Smooth muscle cell (in vitro differentiated cells): ENCODE results near the gene MBTPS2. TPM values are rescaled to one million over a fixed set of nuclear protein-coding genes. Genes with fewer than 3 reads are reported as not detected.
"Not testable (repeated sequence)": the region's sequence is repeated elsewhere in the genome, so short reads cannot be mapped to it uniquely, and the experiment has no call there.

Source experiments
- DNase-seq: peaks from one replicate; lab custom pipeline; 2025; ENCODE audit not compliant: unreplicated experiment; lab: John Stamatoyannopoulos, UW
- H2AFZ ChIP-seq: fragments of 200-600 bp; sonication (generic); 2 replicates; pipeline ENCODE4 v1.6.0; 2016; ENCODE audit warnings: antibody characterized with exemption, low read depth, mild to moderate bottlenecking
- H3F3A ChIP-seq: fragments of 200-600 bp; sonication (generic); 2 replicates; pipeline ENCODE4 v1.6.0; 2017; ENCODE audit warnings: antibody characterized with exemption, low read depth
- H3K27ac ChIP-seq: fragments of 200-600 bp; sonication (generic); 2 replicates; pipeline ENCODE4 v1.5.1; 2016; ENCODE audit warnings: low read depth, mild to moderate bottlenecking
- H3K27me3 ChIP-seq: fragments of 200-600 bp; sonication (generic); 2 replicates; pipeline ENCODE4 v1.6.1; 2016; ENCODE audit warnings: low read depth, mild to moderate bottlenecking
- H3K36me3 ChIP-seq: fragments of 200-600 bp; sonication (generic); 2 replicates; pipeline ENCODE4 v1.5.1; 2016; ENCODE audit warnings: low read depth
- H3K4me1 ChIP-seq: fragments of 200-600 bp; sonication (generic); 2 replicates; pipeline ENCODE4 v1.5.1; 2016; ENCODE audit warnings: low read depth
- H3K4me2 ChIP-seq: fragments of 200-600 bp; sonication (generic); 2 replicates; pipeline ENCODE4 v1.6.0; 2016; ENCODE audit warnings: mild to moderate bottlenecking
- H3K4me3 ChIP-seq: fragments of 200-600 bp; sonication (generic); 2 replicates; pipeline ENCODE4 v1.5.1; 2016; ENCODE audit warnings: mild to moderate bottlenecking
- H3K79me2 ChIP-seq: fragments of 200-600 bp; sonication (generic); 2 replicates; pipeline ENCODE4 v1.6.0; 2016; ENCODE audit warnings: low read depth, mild to moderate bottlenecking
- H3K9ac ChIP-seq: fragments of 200-600 bp; sonication (generic); 2 replicates; pipeline ENCODE4 v1.6.0; 2016; ENCODE audit warnings: low read depth
- H3K9me3 ChIP-seq: fragments of 200-600 bp; sonication (generic); replicated peaks from 2 replicates; pipeline ENCODE4 v1.5.1; 2016; ENCODE audit warnings: low read depth
- H4K20me1 ChIP-seq: fragments of 200-600 bp; sonication (generic); 2 replicates; pipeline ENCODE4 v1.6.0; 2016; ENCODE audit warnings: low read depth
- WGBS: methylation state at CpG from one replicate; pipeline ENCODE4 v1.1.7; 2016; ENCODE audit warnings: low lambda C conversion rate; 5-methylcytosine and 5-hydroxymethylcytosine counted together
- polyA plus RNA-seq: library from polyadenylated mRNA; unstranded; fragments of >200 nt; fragmentation: Nextera tagmentation; extraction: Ambion mirVana; gene quantifications from 2 replicates; pipeline ENCODE4 v1.2.1, GENCODE V29; 2016
- total RNA-seq: library from RNA; depleted of rRNA; stranded (reverse); fragments of >200 nt; gene quantifications from 2 replicates; pipeline ENCODE4 v1.2.3, GENCODE V29; 2014
- TF ChIP-seq, protein P1 (sequence below): fragments of 200-600 bp; sonication (generic); IDR thresholded peaks from 2 replicates; pipeline ENCODE4 v1.5.1; 2017; ENCODE audit warnings: borderline replicate concordance, mild to moderate bottlenecking, antibody characterized with exemption; ENCODE audit not compliant: insufficient read depth, poor library complexity, severe bottlenecking

Gene MBTPS2
- total and polyA plus RNA-seq, 2 experiments from 2014 or later, result 14.1 to 16.6 TPM

DNA sequence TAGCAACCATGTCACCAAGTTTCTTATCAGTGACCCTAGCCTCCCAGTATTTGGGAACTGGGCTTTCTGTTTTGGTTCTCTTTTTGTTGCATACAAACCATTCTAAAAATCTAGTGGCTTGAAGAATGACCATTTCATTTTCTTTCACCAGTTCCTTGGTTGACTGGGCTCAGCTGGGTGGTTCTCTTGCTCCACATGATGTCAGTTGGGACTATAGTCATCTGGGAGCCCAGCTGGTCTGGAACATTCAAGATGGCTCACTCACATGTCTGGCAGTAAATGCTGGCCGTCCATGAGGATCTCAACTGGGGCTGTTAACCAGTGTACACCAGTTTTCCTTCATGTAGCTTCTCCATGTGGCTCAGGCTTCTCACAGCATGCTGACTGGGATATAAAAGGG lies 27.6 kb upstream of the MBTPS2 start:
- no peak overlapping the region for H3K4me3 ChIP-seq
- H2AFZ ChIP-seq, result no peak overlapping the region
- no peak overlapping the region for H3K9ac ChIP-seq
- no peak overlapping the region for H3K27ac ChIP-seq
- no peaks in the 10 kb centered on the region for H3K36me3 ChIP-seq
- no peaks in the 10 kb centered on the region for H3K4me1 ChIP-seq
- 54% methylated on average over 1 of the region's 1 CpG for WGBS
- no peaks in the 10 kb centered on the region for H3K27me3 ChIP-seq
- no peaks in the 10 kb centered on the region for H3K79me2 ChIP-seq
- TF ChIP-seq, protein P1, sequence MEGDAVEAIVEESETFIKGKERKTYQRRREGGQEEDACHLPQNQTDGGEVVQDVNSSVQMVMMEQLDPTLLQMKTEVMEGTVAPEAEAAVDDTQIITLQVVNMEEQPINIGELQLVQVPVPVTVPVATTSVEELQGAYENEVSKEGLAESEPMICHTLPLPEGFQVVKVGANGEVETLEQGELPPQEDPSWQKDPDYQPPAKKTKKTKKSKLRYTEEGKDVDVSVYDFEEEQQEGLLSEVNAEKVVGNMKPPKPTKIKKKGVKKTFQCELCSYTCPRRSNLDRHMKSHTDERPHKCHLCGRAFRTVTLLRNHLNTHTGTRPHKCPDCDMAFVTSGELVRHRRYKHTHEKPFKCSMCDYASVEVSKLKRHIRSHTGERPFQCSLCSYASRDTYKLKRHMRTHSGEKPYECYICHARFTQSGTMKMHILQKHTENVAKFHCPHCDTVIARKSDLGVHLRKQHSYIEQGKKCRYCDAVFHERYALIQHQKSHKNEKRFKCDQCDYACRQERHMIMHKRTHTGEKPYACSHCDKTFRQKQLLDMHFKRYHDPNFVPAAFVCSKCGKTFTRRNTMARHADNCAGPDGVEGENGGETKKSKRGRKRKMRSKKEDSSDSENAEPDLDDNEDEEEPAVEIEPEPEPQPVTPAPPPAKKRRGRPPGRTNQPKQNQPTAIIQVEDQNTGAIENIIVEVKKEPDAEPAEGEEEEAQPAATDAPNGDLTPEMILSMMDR, result no peak
- H3F3A ChIP-seq, result no peaks in the 10 kb centered on the region
- no peaks in the 10 kb centered on the region for H3K9me3 ChIP-seq
- H3K4me2 ChIP-seq, result no peak overlapping the region
- DNase-seq, result no peak
- no peaks in the 10 kb centered on the region for H4K20me1 ChIP-seq

DNA sequence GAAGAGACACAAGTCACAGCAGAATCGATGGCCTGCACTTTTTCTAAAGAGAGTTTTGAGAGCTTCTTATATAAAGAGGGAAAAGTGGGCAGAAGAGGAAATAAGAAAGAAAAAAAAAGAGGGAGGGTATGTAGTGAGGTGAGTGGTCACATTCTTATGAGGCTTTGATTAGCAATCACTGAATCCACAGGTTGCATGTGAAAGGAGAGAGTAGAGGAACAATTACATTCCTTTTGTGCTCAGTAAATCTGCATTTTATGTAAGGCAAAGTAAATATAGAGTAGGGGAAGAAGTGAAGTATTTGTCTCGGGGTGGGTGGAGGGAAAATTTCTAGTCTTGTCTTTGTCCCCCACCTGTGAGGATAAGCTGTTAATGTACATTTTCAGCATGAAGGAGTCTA lies 26.8 kb upstream of the MBTPS2 start:
- Histone ChIP-seq H3F3A (no peaks in the 10 kb centered on the region), H3K27me3 (no peaks in the 10 kb centered on the region), H2AFZ (no peak overlapping the region), H3K36me3 (no peaks in the 10 kb centered on the region), H3K4me3 (no peak overlapping the region), H4K20me1 (no peaks in the 10 kb centered on the region), H3K4me2 (no peak overlapping the region), H3K79me2 (no peaks in the 10 kb centered on the region), H3K9ac (no peak overlapping the region), H3K27ac (no peak overlapping the region), H3K9me3 (no peaks in the 10 kb centered on the region), H3K4me1 (no peaks in the 10 kb centered on the region)
- TF ChIP-seq, protein P1, result no peak
- 68% methylated on average over 2 of the region's 2 CpGs for WGBS
- DNase-seq, result no peak

DNA sequence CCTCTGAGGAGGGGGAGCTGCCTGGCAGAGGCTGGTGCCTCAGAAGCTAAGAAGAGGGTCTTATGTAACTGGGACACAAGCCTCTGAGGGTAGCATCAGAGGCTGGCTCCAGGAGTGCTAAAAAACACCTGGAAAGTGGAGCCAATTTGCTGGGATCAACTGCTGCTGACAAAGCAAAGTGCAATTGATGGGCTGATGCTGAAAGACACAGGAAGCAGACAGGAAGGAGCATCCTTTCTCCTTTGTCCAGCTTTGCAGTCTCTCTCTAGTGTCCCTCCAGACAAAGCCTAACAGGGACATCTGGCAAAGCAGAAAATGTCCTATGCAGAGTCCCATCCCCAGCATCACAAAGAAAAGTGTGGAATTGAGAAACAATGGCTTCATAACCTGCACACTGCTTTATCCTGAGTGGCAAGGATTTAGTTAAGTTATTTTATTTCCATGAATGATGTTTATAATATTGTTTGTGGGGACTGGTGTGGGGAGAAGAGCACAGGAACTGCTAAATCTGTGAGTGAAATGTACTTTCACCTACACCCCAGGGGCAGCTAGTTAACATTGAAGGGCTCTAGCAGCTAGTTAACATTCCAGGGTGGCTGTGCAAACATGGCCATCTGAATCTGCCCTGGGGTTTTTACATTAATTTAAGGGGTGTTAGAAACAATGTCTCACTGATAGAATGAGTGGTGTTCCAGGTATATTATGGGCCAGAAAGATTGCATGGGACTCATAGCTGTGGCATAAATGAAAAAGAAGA lies 25.6 kb upstream of the MBTPS2 start:
- TF ChIP-seq, protein P1, result no peak
- Histone ChIP-seq H3K27me3 (no peaks in the 10 kb centered on the region), H2AFZ (no peak overlapping the region), H3K9me3 (no peaks in the 10 kb centered on the region), H4K20me1 (no peaks in the 10 kb centered on the region), H3K4me2 (no peak overlapping the region), H3K9ac (no peak overlapping the region), H3K4me3 (no peak overlapping the region), H3F3A (no peaks in the 10 kb centered on the region), H3K79me2 (no peaks in the 10 kb centered on the region), H3K4me1 (no peaks in the 10 kb centered on the region), H3K36me3 (no peaks in the 10 kb centered on the region), H3K27ac (no peak overlapping the region)
- no peak for DNase-seq

DNA sequence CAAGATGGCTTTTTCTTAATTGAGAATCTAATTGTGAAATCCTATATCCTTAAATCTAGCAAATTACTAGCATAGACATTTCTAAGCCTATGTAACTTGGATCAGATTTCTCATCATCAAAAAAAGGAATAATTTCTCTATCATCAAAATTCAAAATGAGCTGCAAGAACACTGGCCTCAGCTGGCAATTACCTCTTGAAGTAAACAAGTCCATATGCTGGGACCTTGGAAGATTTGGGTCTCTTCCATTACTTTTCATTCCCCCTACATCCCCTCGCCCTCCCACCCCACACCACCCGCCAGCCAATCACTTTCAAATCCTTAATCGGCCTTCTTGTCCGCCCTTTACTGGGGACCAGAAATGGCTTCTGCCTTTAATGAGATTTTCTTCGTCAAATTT lies 23.3 kb upstream of the MBTPS2 start:
- Histone ChIP-seq H3K36me3 (no peaks in the 10 kb centered on the region), H3K27ac (no peak overlapping the region), H3K9me3 (no peaks in the 10 kb centered on the region), H3K79me2 (no peaks in the 10 kb centered on the region), H3K27me3 (no peaks in the 10 kb centered on the region), H4K20me1 (no peaks in the 10 kb centered on the region), H3K4me1 (no peaks in the 10 kb centered on the region), H3K4me2 (no peak overlapping the region), H3K9ac (no peak overlapping the region), H3K4me3 (no peak overlapping the region), H2AFZ (no peak overlapping the region), H3F3A (no peaks in the 10 kb centered on the region)
- WGBS, result 69% methylated on average over 5 of the region's 5 CpGs
- no peak for DNase-seq
- TF ChIP-seq, protein P1, result no peak

DNA sequence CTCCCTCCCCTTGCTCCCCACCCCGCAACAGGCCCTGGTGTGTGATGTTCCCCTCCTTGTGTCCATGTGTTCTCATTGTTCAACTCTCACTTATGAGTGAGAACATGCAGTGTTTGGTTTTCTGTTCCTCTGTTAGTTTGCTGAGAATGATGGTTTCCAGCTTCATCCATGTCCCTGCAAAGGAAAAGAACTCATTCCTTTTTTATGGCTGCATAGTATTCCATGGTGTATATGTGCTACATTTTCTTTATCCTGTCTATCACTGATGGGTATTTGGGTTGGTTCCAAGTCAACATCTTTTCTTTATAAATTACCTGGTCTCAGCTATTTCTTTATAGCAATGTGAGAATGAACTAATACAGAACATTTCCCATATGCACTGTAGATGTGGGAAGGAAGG lies 19.2 kb upstream of the MBTPS2 start:
- not testable (repeated sequence) for H3K9ac ChIP-seq, H3K4me1 ChIP-seq, H2AFZ ChIP-seq, DNase-seq, H4K20me1 ChIP-seq, H3F3A ChIP-seq, H3K9me3 ChIP-seq, H3K4me2 ChIP-seq, H3K79me2 ChIP-seq, H3K27me3 ChIP-seq, H3K36me3 ChIP-seq, H3K4me3 ChIP-seq, H3K27ac ChIP-seq
- WGBS, result 69% methylated on average over 1 of the region's 1 CpG
